GM12873 (cell line): ENCODE measurements around the gene HS3ST3A1.

Source experiments
- CTCF ChIP-seq: IDR thresholded peaks from 2 replicates; pipeline ENCODE4 v1.5.1; 2012; ENCODE audit warnings: low read depth, mild to moderate bottlenecking, moderate library complexity, low read length, control low read depth; ENCODE audit not compliant: insufficient read depth; ENCODE audit errors: missing control alignments

The HS3ST3A1 gene

GRCh38 chr17:13554231-13554630 lies 47.5 kb downstream of the HS3ST3A1 start:
- TF ChIP-seq CTCF, result no peak

- no peak for TF ChIP-seq CTCF
Measured at GRCh38 chr17:13550291-13550690, 51.4 kb downstream of the HS3ST3A1 start.

- TF ChIP-seq CTCF, result no peak
Measured at GRCh38 chr17:13546851-13547250, 54.9 kb downstream of the HS3ST3A1 start.

GRCh38 chr17:13545941-13546340 lies 55.8 kb downstream of the HS3ST3A1 start:
- no peak for TF ChIP-seq CTCF

GRCh38 chr17:13544765-13545164 lies 57.0 kb downstream of the HS3ST3A1 start:
- no peak for TF ChIP-seq CTCF

- TF ChIP-seq CTCF, result no peak
Measured at GRCh38 chr17:13544292-13544691, 57.4 kb downstream of the HS3ST3A1 start.

GRCh38 chr17:13542636-13543035 lies 59.1 kb downstream of the HS3ST3A1 start:
- TF ChIP-seq CTCF, result no peak
